Measurements from ENCODE around the gene ENSA.
"Not testable (repeated sequence)": the region's sequence is repeated elsewhere in the genome, so short reads cannot be mapped to it uniquely, and the experiment has no call there.

ENSA gene

GRCh38 chr1:150604226-150604588 lies 25.2 kb downstream of the ENSA start:
- no peak for DNase-seq (ENCODE audit: low read depth)
- H3K4me3 ChIP-seq (ENCODE audit: low read length), result no peak overlapping the region
- no peak for TF ChIP-seq CTCF (conservative IDR thresholded peaks at IDR 0.05; ENCODE audit: low read depth, low read length)

- DNase-seq (ENCODE audit: low read depth), result no peak
- H3K4me3 ChIP-seq (ENCODE audit: low read length), result no peak overlapping the region
- TF ChIP-seq CTCF (conservative IDR thresholded peaks at IDR 0.05; ENCODE audit: low read depth, low read length), result no peak
Observed at GRCh38 chr1:150603711-150604110, 25.7 kb downstream of the ENSA start.

GRCh38 chr1:150602372-150602771 lies 27.0 kb downstream of the ENSA start:
- not testable (repeated sequence) for H3K4me3 ChIP-seq (ENCODE audit: low read length); DNase-seq (ENCODE audit: low read depth)

GRCh38 chr1:150601540-150601939 lies 27.9 kb downstream of the ENSA start:
- no peak for TF ChIP-seq CTCF (conservative IDR thresholded peaks at IDR 0.05; ENCODE audit: low read depth, low read length)
- no peak overlapping the region for H3K4me3 ChIP-seq (ENCODE audit: low read length)
- no peak for DNase-seq (ENCODE audit: low read depth)

- DNase-seq (ENCODE audit: low read depth); H3K4me3 ChIP-seq (ENCODE audit: low read length): not testable (repeated sequence)
Observed at GRCh38 chr1:150598346-150598745, 31.1 kb downstream of the ENSA start.

- no peak overlapping the region for H3K4me3 ChIP-seq (ENCODE audit: low read length)
- DNase-seq (ENCODE audit: low read depth), result no peak
- TF ChIP-seq CTCF (conservative IDR thresholded peaks at IDR 0.05; ENCODE audit: low read depth, low read length), result no peak
Observed at GRCh38 chr1:150596976-150597375, 32.4 kb downstream of the ENSA start.

GRCh38 chr1:150596095-150596892 lies 33.1 kb downstream of the ENSA start:
- no peak for DNase-seq (ENCODE audit: low read depth)
- no peak for TF ChIP-seq CTCF (conservative IDR thresholded peaks at IDR 0.05; ENCODE audit: low read depth, low read length)
- H3K4me3 ChIP-seq (ENCODE audit: low read length), result no peak overlapping the region

GRCh38 chr1:150582371-150582770 lies 47.0 kb downstream of the ENSA start:
- TF ChIP-seq CTCF (conservative IDR thresholded peaks at IDR 0.05; ENCODE audit: low read depth, low read length), result no peak
- no peak for DNase-seq (ENCODE audit: low read depth)
- H3K4me3 ChIP-seq (ENCODE audit: low read length), result no peak overlapping the region

- not testable (repeated sequence) for DNase-seq (ENCODE audit: low read depth); H3K4me3 ChIP-seq (ENCODE audit: low read length)
Observed at GRCh38 chr1:150581962-150582361, 47.5 kb downstream of the ENSA start.

GRCh38 chr1:150581437-150581836 lies 48.0 kb downstream of the ENSA start:
- not testable (repeated sequence) for DNase-seq (ENCODE audit: low read depth); H3K4me3 ChIP-seq (ENCODE audit: low read length)

- not testable (repeated sequence) for DNase-seq (ENCODE audit: low read depth); H3K4me3 ChIP-seq (ENCODE audit: low read length)
Observed at GRCh38 chr1:150580966-150581365, 48.4 kb downstream of the ENSA start.
